ENCODE measurements around the gene DENND5B. TPM values are rescaled to one million over a fixed set of nuclear protein-coding genes. Genes with fewer than 3 reads are reported as not detected.

The DENND5B gene
- total RNA-seq, 4 donors from 2014 or later, result 4.6 to 6.4 (median 5.4) TPM

- no peak for TF ChIP-seq CTCF (IDR thresholded peaks at IDR 0.05)
- TF ChIP-seq POLR2A (IDR thresholded peaks at IDR 0.05), result no peak
- DNase-seq (ENCODE audit: low spot score in 2 of 2), result no peak
- H3K4me3 ChIP-seq (ENCODE audit: low read depth, poor library complexity, severe bottlenecking), result no peak overlapping the region
- 48 to 50% methylated on average over 12 of the region's 12 CpGs for WGBS, 2 donors
- intact Hi-C loops (cut with DNase I; ENCODE audit: low total_unique reads), result no loop called here
These were observed 236.9 kb downstream of the DENND5B start for GRCh38 chr12:31353750-31354708.

GRCh38 chr12:31346267-31346666 is 244.7 kb downstream of the DENND5B start:
- intact Hi-C loops (cut with DNase I; ENCODE audit: low total_unique reads), result no loop called here
- no peak for DNase-seq (ENCODE audit: low spot score in 2 of 2)
- TF ChIP-seq POLR2A (IDR thresholded peaks at IDR 0.05), result no peak
- TF ChIP-seq CTCF (IDR thresholded peaks at IDR 0.05), result no peak
- no peak overlapping the region for H3K4me3 ChIP-seq (ENCODE audit: low read depth, poor library complexity, severe bottlenecking)
- 28 to 39% methylated on average over 9 of the region's 9 CpGs for WGBS, 2 donors

- H3K4me3 ChIP-seq (ENCODE audit: low read depth, poor library complexity, severe bottlenecking), result no peak overlapping the region
- intact Hi-C loops (cut with DNase I; ENCODE audit: low total_unique reads), result no loop called here
- no peak for TF ChIP-seq CTCF (IDR thresholded peaks at IDR 0.05)
- TF ChIP-seq POLR2A (IDR thresholded peaks at IDR 0.05), result no peak
- no peak for DNase-seq (ENCODE audit: low spot score in 2 of 2)
- 82 to 88% methylated on average over 8 of the region's 8 CpGs for WGBS, 2 donors
These were observed 247.8 kb downstream of the DENND5B start for GRCh38 chr12:31343139-31343538.

GRCh38 chr12:31342286-31342685 is 248.7 kb downstream of the DENND5B start:
- TF ChIP-seq CTCF (IDR thresholded peaks at IDR 0.05) (no peak), POLR2A (IDR thresholded peaks at IDR 0.05) (no peak)
- DNase-seq (ENCODE audit: low spot score in 2 of 2), result no peak
- intact Hi-C loops (cut with DNase I; ENCODE audit: low total_unique reads), result no loop called here
- WGBS, 2 donors, result 79 to 80% methylated on average over 1 of the region's 1 CpG
- no peak overlapping the region for H3K4me3 ChIP-seq (ENCODE audit: low read depth, poor library complexity, severe bottlenecking)

GRCh38 chr12:31339831-31340622 is 250.9 kb downstream of the DENND5B start:
- DNase-seq (ENCODE audit: low spot score in 2 of 2), result peak in 1 of 2 donors; percentile 36
- 78 to 80% methylated on average over 10 of the region's 10 CpGs for WGBS, 2 donors
- TF ChIP-seq CTCF (IDR thresholded peaks at IDR 0.05) (no peak), POLR2A (IDR thresholded peaks at IDR 0.05) (no peak)
- H3K4me3 ChIP-seq (ENCODE audit: low read depth, poor library complexity, severe bottlenecking), result no peak overlapping the region
- intact Hi-C loops (cut with DNase I; ENCODE audit: low total_unique reads), result no loop called here

Measured in lower leg skin (tissue), 4 donors.